Activated CD8-positive, alpha-beta memory T cell treated with anti-CD3 and anti-CD28 coated beads, Interleukin-2, amount 50 U/mL, for 1 hour (primary cell): ENCODE data around the gene CTNNBL1.

Experiments
- DNase-seq: peaks from one replicate; pipeline ENCODE4 v3.0.0-alpha.2; 2020; ENCODE audit errors: extremely low read depth

Gene CTNNBL1

DNA sequence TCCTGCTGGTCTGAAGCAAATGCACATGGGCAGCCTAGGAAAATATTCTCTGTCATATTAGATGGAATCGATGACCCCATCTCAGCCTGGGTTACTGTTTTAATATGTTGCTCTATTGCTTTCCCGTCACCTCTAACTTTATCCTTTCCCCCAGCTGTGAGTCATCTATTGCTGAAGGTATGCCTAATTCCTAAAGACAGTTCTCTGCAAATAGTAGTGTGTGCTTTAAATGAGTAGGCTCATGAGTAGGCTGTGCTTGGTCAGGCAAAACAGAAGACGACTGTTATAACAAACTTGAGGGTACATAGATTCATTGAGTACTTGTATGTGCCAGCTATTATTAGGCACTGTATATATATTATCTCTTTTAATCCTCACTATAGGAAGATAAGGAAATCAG, 47.2 kb downstream of the CTNNBL1 start:
- no peak for DNase-seq

DNA sequence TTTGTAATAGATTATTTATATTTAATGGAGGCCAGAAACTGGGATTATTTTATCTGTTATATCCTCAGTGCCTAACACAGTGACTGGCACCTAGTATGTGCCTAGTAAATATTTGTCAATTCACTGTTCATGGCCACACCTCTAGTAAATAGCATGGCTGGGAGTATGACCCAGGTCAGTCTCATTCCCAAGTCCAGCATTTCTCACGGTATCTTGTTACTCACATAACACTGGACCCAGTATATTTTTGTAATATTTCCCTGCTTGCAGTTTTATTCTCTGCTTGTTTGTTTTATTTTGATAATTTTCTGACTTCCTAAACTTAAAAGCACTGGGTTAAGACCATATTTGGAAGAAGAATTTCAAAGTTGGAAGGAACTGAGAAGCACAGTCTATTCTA, 47.7 kb downstream of the CTNNBL1 start:
- no peak for DNase-seq

DNA sequence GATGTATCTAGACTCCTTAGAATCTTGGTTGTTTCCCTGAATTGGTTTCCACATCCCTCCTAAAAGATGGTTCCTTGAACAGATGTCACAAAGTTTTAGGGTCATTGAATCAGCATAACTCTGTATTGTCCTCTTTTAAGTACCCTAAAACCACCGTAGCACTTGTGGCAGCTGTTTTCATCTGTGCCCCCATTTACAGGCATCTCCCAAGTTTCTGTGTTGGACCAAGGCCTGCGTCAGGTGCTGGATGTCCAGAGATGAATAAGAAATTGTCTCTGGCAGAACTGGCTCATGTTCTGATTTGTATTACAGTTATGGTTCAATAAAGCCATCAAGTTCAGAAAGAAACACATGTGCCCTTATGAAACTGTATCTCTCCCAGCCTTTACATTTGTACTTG, 48.3 kb downstream of the CTNNBL1 start:
- no peak for DNase-seq

DNA sequence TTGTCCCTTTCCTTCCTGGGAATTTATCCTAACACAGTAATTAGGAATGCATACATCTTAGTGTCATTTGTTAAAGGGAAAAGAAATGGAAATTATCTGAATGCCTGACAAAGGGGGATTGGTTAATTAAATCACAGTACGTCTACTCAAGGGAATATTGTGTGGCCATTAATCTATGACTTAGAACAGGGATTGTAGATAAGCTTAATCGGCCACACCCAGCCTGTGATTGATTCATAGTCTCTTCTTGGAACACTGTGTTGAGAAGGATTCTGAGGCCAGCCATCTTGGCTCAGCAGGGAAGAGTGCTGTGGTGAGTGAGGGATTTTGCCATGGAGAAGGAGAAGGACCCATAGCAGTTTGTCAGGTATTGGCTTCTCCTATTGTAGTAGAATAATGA, 50.5 kb downstream of the CTNNBL1 start:
- no peak for DNase-seq

DNA sequence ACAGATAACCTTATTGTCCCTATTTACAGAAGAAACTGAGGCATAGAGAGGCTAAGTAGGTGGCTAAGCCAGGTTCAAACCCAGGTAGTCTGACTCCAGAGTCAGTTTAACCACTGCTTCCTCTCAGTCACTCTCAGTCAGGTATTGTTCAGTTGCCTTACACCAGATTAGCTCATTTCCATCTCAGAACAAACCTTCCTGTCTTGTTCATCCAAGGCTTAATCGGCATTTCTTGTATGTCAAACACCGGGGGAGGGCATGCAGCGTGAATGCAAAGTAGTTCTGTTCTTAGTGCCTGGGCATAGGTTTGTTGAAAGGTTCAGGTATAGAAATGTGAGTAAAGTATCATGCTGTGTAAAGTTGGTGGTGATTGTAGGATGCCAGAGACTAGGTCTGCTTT, 51.7 kb downstream of the CTNNBL1 start:
- no peak for DNase-seq

DNA sequence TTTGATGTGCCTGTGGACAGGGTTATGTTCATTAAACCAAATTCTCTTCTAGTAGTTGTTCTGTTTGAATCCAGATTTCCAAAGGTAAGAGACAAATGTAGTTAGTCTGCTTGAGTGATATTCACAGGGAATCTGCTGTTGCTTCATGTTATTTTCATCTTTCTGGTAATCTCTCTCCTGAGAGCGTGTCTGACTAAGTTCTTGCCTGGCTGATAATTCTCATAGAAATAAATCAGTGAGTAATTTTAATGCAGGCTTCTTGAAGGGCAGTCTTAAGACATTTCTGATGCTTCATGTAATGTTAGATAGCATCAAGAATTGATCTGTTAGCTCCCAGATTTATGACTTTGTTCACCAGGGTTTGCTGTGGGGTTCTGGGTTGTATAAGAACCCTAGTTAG, 54.2 kb downstream of the CTNNBL1 start:
- DNase-seq = no peak

DNA sequence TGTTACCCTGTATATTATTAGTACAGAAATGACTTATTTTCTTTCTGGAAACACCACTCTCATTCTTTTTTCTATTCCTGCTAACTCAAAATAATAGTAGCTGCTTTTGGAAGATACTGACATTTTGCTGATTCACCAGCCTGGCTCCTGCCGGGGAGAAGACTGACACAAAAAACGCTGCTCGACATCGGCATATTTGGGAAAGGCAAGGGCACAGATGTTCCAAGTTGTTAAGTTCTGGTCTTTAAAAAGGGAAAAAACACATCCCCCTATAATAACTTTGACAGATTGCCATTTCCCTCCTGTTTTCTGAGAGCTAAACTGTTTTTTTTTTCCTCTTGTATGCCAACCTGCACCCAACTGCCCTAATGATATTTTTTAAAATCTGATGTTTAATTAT, 55.4 kb downstream of the CTNNBL1 start:
- no peak for DNase-seq

DNA sequence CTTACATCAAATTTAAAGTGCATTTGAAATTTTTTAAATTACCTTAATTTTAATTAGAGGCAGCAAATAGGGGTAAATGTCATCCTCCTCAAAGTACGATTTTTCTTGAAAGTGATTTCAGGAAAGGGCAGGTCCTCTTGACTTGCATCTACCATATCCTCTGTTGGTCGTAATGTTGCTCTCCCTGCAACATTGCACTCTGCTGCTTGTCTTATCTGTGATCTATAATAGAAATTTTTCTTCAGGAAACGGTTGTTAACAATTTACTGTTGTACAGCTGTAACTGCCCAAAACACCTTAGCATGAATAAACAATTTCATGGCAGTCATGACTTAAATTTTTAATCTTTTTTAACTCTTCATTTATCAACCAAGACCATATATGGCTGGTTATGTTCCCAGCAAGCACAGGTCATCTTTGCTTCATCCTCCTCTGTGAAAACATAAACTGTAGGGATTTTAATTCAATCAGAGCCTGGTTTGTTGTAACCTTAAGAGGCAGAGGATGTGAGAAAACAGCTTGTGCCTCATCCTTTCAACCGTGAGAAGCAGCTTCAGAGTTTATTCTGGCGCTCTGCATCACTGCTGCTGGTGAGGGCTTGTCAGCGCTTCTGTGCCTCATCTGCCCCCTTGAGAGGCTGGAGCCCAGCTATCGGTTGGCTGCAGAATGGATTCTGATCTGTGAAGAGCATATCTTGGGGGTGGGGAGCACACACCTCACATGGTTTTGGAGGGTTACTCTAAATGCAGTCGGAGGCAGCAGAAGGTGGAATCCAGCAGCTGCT, 56.0 kb downstream of the CTNNBL1 start:
- DNase-seq = no peak

DNA sequence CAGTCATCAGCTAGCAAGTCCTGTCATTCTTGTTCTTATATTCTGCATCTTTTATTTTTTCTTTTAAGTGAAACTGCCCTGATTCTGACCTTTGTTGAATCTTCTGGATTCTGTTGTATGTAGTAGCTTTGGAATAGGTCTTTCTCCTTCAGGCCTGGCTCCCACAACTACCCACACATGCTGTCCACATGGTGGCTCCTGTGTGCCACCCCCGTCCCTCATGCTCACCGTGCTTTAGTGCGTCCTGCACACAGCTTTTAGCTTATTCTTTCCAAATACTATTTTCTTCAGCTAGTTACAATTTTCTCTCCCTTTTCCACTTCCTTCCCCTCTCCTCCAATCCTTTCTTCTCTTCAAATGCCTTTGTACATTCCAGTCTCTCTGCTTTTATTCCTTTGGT, 61.8 kb downstream of the CTNNBL1 start:
- no peak for DNase-seq

DNA sequence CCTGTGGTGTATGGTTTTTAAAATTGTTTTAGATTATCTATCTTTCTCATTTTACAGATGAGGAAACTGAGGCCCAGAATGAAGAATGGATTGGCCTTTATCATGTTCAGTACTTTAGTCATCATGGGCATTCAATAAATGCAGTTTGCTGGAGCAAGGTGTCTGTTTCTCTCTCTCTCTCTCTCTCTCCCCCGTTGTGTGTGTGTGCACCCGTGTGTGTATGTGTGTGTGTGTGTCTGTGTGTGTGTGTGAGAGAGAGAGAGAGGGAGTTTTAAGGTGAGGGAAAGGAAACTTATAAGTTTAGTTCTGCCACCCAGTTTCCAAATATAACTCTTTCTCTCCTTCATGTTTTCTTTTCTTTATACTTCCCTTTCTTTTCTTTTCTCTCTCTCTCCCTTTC, 62.4 kb downstream of the CTNNBL1 start:
- DNase-seq = no peak

DNA sequence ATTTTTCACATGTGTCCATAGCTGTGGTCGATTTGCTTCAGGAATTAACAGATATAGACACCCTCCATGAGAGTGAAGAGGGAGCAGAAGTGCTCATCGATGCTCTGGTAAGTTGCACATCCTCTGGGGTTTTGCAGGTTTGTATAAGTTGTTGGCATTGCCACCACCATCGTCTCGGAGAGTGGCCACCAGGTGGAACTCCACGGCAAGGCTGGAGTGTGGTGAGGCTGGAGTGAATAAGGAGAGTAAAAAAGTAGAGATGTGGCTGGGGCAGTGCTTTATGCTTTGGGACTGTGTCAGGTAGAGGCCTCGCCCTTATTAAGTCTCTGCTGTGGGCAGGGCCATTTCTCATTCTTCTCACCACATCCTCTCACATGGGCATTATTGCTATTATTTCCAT, 63.7 kb downstream of the CTNNBL1 start:
- no peak for DNase-seq

DNA sequence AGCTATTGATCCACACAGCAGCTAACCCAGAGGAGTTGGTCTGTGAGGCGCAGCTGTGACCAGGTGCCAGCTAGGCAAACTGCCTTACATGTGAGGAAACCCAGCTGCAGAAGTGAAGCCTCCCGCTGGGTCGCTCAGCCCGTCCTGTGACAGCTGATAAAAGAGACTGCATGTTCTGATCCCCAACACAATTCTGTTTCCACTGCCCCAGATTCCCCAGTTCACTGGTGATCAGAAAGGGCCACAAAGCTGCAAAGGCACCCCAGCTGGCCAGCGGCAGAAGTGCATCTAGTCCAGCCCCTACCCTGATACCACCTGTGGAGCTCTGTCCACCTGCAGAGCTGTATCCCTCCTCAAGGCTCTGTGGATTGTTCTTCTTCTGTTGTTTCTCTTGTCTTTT, 64.5 kb downstream of the CTNNBL1 start:
- DNase-seq = no peak

DNA sequence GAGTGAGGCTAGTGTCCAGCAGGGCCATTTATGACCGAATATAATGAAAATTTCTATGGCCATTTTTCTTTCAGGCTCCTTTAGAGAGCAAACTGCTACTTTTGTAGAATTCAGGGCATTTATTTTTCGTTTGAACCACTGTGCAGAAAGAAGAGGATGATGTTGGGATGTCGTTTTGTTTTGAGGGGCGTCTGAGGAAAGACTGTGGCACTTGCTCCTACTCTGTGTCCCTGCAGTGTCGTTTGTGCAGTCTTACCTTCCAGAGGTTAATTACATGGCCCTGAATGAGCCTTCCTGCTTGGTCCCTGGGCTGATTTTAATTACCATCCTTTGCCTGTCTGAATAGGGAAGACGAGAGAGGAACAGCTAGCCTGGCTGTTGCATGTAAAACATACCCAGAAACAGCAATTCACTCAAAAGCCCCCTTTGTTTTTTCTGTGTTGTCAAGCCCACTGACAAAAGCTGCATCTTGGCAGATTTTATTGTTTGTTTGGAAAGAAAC, 65.3 kb downstream of the CTNNBL1 start:
- DNase-seq = no peak

DNA sequence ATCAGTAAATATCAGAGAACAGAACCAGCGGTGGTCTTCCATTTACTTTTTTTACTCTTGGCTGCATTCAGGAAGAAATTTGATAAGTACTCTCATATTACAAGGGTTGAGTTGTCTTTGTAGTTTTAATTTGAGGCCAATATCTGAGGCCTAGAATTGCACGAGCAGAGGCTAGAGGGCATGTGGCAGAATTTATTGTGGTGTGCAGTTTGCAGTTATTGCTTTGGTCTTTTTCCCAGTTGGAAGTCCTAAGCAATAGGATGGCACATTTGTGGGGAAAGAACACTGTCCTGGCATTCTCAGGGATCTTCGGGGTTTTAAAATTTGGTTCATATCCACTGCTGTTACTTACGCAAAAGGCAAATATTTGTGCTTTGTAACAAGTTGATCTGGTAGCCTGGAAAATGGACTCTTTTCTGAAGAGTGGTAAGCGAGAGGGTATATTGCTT, 66.0 kb downstream of the CTNNBL1 start:
- no peak for DNase-seq

DNA sequence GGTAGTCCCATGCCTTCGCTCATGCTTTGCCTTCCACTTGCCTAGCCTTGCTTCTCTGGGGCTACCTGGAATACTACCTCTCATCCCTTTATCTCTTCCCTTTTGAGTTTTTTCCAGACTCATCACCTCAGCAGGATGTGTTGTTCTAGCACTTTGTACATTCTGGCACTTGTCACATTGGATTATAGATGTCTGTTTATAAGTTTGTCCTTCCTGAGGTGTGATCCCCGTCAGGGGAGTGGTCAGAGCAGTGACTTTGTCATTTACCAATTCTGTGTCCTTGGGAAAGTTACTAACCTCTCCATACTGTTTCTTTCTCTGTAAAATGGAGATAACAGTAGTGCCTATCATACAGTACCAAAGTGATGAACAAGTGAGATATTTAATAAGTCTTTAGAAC, 66.5 kb downstream of the CTNNBL1 start:
- DNase-seq = no peak

DNA sequence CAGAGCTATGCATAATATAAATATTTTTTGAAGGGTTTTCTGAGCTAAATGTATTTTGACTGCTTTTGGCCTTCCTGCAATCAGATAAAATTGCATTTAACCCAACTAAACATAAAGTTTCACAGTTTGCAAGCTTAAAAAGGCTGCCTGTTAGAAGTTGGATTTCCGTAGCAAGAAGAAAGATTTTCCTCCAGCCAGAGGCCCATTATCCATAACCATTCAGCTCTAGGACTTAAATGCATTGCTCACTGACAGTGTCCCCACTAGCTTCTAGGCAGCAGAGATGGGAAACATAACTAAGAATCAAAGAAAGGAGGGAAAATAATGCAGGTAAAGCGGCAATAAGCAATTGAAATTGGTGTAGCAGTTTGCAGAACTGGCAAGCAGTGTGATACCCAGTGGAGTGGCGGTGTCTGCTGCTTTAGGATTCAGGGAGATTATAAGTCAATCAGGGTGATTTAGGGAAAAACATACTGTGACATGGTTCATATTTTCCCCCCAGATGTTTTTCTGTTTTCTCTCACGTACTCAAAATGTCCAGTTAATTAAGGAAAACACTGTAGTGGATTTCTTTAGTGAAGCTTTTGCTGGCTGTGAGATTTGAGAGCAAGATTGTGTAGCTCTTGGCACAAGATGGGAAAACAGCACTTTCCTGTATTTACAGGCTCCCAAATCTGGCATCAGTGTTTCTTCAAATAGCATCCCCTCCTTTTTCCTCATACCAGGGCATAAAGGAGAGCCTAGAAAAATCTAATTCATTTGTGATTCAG, 69.1 kb downstream of the CTNNBL1 start:
- no peak for DNase-seq

DNA sequence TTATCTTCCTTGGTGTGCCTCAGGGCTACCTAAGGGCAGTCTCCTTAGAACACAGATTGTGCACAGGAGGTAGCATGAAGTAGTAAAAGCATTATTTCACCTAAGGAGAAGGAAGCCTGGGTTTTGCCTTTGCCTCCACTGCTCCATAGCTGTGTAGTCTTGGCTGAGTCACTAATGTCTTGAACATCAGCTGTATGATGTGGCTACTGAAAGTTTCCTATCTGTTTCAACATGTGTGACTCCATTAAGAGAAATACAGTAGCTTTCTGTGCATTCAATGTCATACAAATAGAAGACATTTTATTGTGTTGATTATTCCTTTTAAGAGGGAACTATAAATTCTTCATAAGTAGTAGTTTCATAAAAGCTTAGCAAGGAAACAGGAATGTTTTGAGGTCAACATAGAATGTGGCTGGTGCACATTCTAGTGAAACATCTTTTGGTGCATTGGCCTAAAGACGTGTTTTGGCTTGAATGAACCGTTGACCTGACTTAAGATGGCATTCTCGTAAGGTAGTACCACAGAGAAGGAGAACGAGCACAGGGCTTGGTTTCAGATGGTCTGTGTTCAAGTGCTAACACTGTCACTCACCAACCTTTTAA, 70.6 kb downstream of the CTNNBL1 start:
- no peak for DNase-seq

DNA sequence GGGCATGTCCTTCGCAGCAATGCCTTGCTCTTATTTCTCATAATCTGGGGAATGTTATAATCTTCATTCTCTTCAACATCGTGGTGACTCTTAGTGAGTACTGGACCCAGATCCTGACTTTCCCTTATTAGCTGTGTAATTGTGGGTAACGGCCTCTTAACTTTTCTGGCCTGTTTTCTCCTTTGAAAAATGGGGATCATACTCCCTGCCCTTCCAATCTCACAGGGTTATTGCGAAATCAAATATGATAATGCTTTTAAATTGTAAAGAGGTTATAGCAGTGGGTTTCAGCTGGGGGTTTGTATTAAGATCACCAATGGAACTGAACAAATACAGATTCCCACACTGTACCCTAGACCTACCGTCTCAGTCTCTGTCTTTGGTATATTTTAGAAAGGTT, 77.1 kb downstream of the CTNNBL1 start:
- no peak for DNase-seq

DNA sequence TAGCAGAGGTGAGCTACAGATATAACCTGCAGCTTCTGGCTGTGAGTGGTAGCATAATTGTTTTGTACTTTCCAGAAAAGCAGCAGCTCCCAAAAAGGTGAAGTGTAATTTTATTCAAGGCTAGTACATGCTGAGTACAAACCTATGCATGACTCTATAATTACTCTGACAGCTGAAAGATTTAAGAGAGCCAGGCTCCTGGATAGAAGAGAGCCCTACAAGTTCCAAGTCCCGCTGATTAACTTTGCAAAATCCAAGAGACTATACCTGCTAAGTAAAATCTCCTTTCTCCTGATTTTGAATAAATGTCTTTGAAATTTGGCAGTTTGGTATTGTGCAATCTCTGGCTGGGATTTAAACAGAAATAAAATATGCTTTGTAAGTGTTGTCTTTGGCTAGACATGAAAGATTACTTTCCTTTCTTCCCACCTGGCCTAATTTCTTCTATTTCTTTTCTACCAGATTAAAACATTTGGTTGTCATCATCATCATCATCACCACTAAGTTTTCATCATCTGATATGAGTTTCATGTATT, 79.5 kb downstream of the CTNNBL1 start:
- no peak for DNase-seq

DNA sequence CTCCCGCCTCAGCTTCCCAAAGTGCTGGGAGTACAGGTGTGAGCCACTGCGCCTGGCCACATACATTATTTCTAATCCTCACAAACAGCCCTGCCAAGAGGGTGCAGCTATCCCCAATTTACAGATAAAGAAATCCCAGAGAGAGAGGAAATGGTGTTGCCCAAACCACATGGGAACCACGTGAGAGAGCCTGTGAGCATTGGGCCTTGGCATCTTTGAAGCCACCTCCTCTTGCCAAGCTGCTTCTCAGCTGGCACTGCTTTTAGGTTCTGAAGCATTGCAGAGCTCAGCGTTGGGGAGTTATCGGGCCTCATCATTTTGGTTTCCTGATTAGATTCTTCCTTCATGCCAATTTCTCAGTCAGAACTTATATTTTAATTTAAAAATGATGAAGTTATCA, 80.3 kb downstream of the CTNNBL1 start:
- DNase-seq = no peak

DNA sequence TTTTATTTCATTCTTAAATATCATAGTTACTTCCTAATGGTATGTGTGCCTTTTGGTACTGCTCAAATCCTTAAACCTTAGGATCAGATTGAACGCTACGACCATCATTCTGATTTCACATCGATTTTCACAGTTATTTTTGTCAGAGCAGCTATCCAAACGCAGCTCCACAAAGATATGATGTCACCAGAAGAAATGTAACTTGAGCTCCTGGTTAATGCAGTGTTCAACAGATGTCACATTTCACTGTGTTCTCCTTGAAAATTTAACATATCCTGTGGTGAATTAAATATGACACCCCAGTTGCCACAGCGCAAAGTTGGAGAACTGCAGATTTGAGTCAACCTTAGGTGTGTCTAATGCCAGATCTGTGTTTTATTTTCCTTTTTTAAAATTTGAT, 81.4 kb downstream of the CTNNBL1 start:
- no peak for DNase-seq

DNA sequence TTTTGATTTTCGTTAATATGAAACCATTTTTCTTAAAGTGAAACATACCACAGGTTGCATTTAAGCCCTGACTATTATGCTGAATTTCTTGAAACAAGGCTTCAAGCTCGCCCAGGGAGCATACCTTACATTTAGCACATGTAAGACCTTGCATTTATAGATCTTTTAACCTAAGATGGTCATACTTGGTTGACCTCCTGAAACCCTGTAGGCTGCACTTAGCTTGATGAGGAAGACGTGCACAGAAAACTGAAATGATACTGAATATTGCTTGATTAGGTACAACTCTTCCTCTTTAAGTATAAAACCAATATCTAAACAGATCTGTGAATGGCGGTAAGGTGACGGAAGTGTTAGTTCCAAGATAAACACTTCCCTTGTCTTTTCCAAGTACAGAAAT, 82.2 kb downstream of the CTNNBL1 start:
- DNase-seq = no peak

DNA sequence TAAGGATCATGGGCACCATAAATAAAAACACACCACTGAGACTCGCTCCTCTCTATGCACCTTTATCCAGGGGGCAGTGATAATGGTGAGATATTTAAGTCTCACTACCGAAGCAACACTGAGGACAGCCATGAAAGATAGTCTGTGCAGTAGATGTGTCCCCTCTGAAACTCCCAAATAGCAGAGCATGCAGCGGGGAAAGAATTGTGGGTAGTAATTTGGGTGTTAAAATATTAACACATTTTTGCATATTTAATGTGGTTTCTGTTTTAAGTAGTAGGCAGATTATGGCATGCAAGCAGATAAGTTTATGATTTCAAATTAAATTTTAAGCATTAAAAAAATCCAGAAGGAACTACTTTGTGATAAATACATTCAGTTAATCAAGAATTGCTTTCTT, 82.7 kb downstream of the CTNNBL1 start:
- DNase-seq = no peak
